Cardiac septum (tissue), 1 donor: ENCODE measurements around the gene HABP2. TPM values are rescaled to one million over a fixed set of nuclear protein-coding genes. Genes with fewer than 3 reads are reported as not detected.

Experiments
- DNase-seq: peaks from one replicate; pipeline ENCODE4 v3.0.0-alpha.2; 2020; ENCODE audit warnings: low spot score
- intact Hi-C: fragments of 100-400 bp; cut with DNase I; formaldehyde crosslinking; loops from one replicate; pipeline ENCODE4 v1.14.0; 2022
- total RNA-seq: library from RNA; stranded (reverse); fragmentation: NEBNext Ultra II Directional; extraction: Animal tissue kit (Norgen Biotek cat#: 25700); gene quantifications from one replicate; pipeline ENCODE4 v1.2.1, GENCODE V29; 2021
- donor health status: DM: no; HTN: no; CAD: no.

The HABP2 gene
- total RNA-seq, 1 donor from 2014 or later = not detected

DNA sequence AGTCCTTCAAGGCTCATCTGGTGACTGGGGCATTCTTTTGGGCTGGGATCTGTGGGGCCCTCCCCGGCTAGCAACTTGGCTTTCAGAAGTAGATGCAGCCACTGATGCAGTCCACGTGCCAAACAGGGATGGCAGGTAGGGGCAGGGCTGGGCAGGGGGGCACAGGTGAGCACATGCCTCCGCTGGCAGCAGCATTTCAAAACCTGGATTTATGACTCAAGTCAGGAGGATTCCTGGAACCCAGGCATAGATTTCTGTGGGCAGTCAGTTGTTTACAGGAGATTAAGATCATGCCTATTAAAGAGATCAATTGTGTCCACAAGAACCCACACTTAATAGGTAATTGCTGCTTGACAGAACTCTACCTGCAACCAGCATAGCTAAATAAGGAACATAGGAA, 839 bp upstream of the HABP2 start:
- intact Hi-C loops = no loop called here
- DNase-seq = no peak

DNA sequence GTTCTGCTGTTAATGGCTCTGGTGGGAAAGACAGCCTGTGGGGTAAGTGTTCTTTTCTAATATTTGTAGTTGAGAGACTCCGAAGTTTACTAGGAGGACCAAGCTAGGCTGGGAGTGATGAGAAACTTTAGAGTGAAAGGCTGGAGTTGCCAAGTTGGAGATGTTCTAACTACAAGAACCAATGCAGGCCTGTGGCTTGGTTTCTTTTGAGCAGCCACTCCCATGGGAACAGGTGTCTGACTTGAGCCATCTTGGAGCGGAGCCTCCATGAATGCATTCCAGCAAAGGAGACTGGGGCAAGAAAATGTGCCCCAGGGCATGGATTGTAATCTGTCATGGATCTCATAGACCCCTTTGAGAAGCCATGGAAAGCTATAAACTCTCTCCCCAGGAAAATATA, 296 bp downstream of the HABP2 start:
- intact Hi-C loops = no loop called here
- DNase-seq = no peak

DNA sequence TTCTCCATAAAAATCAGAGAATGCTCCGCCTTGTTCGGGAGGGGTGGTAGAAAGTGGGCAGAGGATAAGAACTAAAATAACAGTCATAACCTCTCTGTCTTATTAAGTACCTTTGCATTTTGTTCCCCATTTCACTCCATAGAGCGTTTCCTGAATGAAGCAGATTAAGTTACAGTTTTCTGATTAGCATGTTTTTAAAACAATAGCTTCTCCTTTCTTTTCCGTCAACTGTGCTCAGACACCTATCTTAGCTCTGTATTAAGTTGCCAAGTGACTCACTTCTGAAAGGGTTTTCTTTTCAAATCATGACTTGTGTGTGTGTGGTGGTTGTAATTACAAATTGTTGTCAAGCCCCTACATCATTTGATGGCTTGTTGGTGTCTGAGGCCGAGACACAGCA, 1.4 kb downstream of the HABP2 start:
- DNase-seq = no peak
- intact Hi-C loops = no loop called here

DNA sequence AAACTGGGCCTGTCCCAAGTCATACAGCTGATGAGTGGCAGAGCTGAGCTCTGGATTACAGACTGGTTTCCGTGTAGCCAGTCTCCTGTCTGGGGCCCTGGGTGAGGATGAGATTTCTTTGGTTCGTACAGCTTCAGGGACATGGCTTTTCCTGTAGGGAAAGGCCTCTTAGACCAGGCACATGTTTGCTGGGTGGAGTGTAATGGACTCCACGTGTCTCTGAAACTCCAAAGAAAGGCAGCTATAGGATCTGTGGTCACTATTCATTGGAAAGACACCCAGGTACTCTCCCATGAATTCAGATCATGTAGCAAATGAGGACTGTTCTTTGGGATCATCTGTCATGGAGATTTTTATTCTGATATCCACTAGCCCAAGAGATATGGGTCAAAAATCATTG, 2.4 kb downstream of the HABP2 start:
- intact Hi-C loops = no loop called here
- no peak for DNase-seq

DNA sequence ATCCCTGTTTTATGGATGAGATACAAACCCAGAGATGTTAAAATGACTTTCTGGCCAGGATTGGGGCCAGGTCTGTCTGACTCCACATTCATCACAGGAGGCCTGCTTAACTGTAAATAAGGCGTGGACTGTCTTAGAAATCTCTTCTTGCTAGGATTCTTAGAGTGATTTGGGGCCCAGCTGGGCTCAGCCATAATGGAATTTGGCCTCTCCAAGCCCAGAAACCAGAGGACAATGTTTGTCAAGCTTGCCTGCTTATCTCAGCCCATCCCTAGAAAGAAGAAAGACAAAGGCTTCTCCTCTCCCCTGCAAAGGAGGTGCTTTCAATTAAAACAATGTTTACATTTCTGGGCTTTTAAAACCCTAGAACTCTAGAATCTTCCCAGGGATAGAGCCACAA, 2.9 kb downstream of the HABP2 start:
- intact Hi-C loops = no loop called here
- DNase-seq = no peak

DNA sequence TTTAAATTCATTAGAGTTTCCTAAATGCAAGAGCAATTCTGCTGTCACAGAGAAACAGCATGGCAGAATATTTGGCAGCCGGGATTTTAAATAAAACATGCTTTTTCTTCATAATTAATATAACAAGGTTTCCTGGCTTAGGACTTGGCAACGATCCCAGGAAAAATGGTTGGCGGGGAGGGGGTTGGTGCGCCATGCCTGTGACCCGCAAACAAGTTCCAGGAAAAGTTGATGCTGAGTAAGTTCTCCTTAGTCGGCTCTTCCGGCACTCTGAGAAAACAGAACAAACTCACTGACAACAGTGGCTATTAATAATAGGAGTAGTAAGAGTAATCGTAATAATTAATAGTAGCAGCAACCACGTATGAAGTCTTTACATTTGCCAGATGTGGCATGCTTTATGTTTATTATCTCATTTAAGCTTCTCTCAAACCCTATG, 4.6 kb downstream of the HABP2 start:
- intact Hi-C loops = no loop called here
- no peak for DNase-seq

DNA sequence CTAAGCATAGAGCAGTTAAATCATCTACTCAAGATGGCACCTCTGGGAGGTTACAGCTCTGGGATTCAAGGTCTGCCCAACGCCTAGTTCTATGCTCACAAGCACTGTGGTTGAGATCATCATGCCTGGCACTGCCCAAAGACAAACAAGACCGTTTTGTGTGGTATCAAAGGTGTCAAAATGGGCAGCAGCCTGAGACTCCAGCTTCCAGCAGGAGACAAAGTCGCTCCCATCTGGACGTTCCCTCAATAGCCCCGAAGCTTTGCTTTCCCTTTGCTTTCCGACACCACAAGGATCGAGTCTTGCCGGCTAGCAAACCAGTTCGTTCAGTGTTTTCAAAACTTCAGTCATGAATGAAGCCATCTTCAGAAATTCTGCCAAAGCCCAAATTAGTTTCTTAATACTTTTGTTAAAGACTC, 5.1 kb downstream of the HABP2 start:
- DNase-seq = no peak
- intact Hi-C loops = no loop called here

DNA sequence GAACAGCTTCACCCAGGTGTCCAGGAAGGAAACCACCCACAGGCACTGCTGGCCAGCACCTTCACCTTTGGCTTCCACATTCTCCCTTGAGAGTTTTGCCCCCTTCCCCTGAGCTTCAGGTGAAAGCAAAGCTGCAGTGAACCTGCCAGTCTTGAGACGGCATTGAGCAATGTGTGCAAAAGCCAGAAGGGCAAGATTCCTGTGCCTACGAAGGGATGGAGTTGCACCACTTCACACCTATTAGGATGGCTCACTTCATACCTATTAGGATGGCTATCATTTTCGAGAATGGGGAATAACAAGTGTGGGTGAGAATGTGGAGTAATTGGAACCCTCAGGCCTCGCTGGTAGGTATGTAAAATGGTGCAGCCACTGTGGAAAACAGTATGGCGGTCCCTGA, 7.2 kb downstream of the HABP2 start:
- intact Hi-C loops = loop anchor here (5.0 kb wide), 1 partner anchor 118 kb away; no protein-coding TSS in a partner anchor

DNA sequence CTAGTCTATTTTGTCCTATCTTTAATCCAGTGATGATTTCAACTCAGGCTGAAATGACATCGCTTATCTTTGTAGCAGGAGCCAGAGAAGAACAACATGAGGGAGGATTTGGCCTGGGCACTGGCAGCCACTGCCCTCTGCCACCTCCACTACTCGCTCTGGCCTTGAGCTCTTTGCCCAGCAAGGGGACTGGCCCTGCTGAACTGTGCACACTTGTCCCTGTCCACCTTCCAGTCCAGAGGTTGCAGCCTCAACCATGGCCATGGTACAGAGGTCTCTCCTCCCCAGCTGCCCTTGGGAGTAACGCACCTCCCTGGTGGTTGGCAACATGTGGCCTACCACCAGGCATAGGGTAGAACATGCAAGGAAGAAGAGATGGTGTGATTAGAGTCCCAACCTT, 8.4 kb downstream of the HABP2 start:
- intact Hi-C loops = loop anchor here (5.0 kb wide), 1 partner anchor 119 kb away; no protein-coding TSS in a partner anchor
- DNase-seq = no peak

More for the DNA sequence above, 7.2 kb downstream of the HABP2 start:
- no peak for DNase-seq

DNA sequence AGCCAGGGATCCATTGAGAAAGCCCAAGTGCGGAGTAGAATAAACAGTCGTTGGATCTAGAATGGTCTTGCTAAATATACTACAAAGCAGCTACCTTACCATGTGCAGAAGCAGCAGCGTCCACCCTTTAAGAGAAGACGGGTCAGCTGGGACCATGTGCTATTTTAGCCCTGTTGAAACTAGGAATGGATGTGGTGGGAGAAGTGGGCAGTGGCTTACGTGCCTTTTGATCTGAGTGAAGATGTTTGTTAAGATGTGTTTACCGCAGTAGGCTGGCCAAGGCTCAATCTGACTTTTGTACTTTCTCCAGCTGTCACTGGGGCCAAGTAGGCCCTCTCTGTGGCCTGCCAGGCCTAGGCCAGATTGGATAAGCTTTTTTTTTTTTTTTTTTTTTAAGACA, 9.2 kb downstream of the HABP2 start:
- intact Hi-C loops = loop anchor here (2.0 to 5.0 kb wide), 2 partner anchors 41 to 120 kb away; no protein-coding TSS in a partner anchor

DNA sequence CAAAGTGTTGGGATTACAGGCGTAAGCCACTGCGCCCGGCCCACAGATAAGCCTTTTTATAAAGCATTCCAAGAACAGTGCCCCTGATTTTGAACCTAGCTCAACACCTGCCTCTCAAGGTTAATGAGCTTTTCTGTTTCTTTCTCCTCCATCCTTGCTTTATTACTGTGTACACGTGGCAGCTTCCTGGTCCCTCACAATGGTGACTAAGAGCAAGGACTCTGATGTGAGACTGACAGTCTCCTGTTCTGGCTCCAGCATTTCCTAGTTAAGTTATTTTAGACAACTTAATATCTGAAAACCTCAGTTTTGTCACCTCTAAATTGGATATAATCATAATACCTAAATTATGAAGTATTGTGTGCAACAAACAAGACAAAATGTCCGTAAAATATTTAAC, 9.9 kb downstream of the HABP2 start:
- no peak for DNase-seq
- intact Hi-C loops = loop anchor here (2.0 to 5.0 kb wide), 2 partner anchors 42 to 120 kb away; no protein-coding TSS in a partner anchor

More for the DNA sequence above, 9.2 kb downstream of the HABP2 start:
- DNase-seq = no peak

DNA sequence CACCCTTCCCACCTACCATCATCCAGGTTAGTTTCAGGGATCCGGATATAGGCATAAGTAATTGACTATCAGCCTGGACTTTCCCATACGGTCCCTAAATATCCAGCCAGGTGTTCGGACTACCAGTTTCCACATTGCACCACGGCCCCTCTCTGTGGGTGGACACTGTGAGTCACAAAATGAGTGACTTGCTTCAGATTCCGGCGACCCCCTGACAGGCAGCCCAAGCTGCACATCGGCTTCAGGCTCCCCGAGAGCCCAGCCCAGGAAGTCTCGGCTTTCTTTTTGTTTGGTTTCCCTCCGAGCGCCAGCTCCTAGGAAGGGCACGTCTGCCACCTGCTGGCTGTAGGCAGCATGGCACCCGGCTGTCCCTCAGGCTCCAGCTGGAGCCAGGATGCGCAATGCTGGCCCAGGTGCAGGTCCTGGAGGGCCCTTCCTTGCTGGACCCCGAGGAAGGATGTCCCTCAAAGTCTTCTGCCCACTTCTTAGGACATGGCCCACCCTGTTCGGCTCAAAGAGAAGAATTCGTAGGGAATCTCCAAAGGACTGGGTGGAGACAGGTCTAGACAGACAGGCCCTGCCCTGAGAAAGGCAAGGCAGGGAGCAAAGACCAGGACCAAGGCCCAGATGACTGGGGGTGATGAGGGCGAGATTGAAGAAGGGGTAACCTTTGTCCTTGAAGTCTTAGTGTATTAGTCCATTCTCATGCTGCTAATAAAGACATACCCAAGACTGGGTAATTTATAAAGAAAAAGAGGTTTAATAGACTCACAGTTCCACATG, 10.6 kb downstream of the HABP2 start:
- peak; percentile 85 for DNase-seq
- intact Hi-C loops = loop anchor here (2.0 to 5.0 kb wide), 2 partner anchors 43 to 121 kb away; no protein-coding TSS in a partner anchor

DNA sequence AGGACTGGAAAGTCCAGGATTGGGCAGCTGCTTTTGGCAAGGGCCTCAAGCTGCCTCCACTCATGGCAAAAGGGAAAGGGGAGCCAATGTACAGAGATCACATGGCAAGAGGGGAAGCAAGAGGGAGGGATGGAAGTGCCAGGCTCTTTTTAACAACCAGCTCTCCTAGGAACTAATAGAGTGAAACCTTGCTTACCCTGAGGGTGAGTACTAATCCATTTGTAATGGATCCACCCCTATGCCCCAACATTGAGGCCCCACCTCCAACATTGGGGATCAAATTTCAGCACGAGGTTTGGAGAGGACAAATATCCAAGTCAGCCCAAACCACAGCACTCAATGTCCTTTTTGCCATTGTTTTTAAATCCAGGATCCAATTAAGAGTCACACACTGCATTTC, 12.5 kb downstream of the HABP2 start:
- no peak for DNase-seq
- intact Hi-C loops = no loop called here

DNA sequence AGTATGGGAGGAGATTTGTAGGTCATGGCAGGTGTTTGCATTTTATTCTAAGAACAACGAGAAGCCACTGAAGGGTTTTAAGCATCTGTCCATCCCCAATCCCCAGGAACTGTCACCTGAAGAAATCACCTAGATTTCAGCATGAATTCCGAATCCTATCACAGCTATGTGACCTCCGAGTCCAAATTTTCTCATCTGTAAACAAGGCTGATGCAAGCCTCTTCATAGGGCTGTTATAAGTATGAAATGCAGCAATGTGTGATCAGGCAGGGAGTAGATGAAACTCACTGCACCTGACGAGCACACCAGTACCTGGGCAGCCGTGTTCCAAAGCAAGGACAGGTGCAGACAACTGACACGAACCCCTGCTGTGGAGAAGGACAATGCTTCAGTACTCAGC, 14.0 kb downstream of the HABP2 start:
- DNase-seq = no peak
- intact Hi-C loops = no loop called here

DNA sequence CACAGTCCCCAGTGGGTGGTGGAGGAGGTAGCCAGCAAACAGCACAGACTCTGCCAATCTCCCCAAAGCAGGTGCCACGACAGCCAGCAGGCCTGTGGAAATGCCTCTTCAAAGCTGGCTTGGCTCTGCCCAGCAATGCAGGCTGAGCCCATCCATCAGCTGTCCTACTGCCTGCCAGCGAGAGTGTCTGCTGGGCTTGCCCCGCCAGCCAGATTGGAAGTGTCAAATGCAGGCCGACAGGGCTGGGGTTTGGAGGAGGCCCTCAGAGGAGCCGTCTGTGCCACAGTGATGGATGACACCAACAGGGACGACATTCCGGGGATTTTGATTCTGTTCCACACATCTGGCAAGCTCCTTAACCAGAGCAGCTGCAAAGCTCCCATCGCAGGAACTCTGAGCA, 16.7 kb downstream of the HABP2 start:
- intact Hi-C loops = no loop called here
- no peak for DNase-seq

DNA sequence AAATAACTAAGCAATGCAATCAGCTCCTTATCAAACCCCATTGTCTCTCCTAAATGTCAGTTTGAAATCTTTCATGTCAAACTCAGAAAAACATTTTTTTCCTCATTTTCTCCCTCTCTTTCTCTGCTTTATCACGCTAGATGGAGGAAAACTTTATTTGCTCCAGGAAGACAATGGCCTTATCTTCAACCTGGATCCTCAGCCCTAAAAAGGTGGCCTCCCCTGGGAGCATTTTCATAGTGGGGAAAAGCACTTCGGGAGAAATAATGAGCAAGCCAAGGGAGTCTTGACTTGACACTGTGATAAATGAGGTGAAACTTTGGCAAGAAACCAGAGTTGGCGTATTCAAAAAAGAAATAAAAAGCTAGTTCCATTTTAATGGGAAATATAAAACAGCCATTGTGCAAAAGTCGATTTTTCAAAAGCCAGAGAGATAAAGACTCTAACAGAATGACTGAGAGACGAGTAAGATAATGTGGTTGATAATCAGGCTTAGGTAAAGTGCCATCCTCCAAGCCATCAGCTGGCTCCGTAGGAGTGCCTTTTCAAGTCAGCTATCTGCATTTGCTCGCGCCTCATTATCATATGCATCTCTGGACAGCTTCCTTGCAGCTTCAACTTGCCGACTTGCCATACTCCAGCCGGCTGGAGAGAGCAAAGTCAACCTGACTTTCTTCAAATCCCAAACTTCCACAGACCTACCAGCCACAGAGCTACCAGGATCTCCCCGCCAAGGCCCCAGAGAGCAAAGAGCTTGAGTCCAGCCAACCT, 19.9 kb downstream of the HABP2 start:
- no peak for DNase-seq
- intact Hi-C loops = no loop called here

DNA sequence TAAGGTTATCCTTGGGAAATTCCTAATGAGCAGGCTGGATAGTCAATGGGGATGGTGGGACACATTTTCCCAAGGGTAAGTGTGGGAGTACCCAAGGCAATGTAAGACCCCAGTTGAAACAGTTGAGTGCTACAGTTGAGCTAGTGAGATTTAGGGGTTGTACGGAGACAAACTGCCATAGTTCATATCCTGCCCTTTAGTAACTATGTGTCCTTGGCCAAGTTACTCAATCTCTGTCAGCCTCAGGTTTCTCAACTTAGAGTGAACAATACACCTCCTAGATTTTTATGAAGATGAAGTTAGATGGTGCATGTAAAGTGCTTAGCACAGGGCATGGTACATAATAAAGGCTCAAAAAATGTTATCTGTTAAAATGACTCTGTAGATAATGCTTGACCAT, 20.5 kb downstream of the HABP2 start:
- intact Hi-C loops = no loop called here
- DNase-seq = no peak

DNA sequence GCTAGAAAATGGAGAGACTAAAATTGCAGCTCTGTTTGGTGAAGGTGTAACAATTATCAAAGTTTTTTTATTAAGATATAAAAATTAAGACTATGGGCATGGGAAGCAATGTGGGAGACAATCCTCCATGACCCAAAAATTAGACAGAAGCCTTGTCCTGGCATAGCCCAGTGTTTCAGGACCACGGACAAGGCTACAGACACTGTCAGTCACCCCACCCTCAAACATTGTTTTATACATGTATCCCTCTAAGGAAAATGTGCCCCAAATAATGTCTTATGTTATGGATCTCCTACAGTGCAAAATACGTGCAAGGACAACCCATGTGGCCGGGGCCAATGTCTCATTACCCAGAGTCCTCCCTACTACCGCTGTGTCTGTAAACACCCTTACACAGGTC, 24.0 kb downstream of the HABP2 start:
- intact Hi-C loops = no loop called here
- no peak for DNase-seq

DNA sequence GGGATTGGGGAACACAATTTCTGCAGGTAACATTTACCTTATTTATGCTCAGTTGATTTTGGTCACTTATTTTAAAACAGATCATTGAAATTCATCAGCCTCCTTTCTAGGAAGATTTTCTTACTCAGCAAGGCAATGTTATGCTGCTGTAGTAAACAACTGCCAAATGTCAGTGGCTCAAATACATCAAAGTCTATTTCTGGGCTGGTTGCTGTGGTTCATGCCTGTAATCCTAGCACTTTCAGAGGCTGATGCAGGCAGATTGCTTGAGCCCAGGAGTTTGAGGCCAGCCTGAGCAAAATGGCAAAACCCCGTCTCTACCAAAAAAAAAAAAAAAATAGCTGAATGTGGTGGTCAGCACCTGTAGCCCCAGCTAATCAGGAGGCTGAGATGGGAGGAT, 25.9 kb downstream of the HABP2 start:
- intact Hi-C loops = no loop called here
- DNase-seq = no peak

DNA sequence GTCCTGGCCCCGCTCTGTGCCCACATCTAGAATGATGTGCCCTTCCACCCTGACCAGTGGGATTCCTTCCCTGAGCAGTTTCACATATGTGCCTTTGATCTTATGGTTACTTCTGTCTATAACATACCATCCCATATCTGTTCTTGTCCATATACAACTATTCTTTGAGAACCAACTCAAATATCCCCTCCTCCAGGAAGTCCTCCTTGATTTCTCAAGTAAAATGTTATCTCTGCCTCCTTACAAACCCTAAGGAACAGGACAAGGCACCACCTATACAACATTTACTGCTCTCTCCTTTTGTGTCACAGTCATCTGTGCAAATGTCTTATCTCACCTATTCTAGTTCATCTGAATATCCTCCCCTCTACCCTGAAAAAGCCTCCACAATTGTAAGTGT, 28.2 kb downstream of the HABP2 start:
- DNase-seq = no peak
- intact Hi-C loops = no loop called here

DNA sequence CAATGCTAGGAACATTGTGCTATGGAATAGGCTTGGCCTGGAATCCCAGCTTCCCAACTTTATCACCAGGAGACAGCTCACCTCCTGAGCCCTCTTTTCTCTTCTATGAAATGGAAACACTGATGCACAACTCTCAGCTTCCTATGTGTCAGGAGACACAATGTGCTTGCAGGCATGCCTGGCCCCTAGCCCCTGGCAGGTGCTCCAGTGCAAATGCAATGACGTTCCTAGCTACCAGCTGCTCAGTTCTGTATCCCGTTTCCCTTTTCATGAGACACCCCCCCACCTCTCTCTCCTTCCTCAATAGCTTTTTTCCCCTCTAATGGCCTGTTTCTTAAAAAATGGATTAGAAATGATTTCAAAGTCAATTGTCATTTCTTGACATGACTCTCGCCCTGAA, 30.7 kb downstream of the HABP2 start:
- intact Hi-C loops = no loop called here
- no peak for DNase-seq
